PC-3 (cell line): ENCODE data around the gene TBC1D12.

Experiments
- CTCF ChIP-seq: fragments of 300-600 bp; sonication (generic); conservative IDR thresholded peaks from 2 replicates; pipeline ENCODE4 v1.5.1; 2017; ENCODE audit warnings: antibody characterized with exemption, low read depth, mild to moderate bottlenecking, low read length
- EZH2 ChIP-seq: fragments of 300-600 bp; sonication (generic); IDR thresholded peaks from one replicate; pipeline ENCODE4 v1.6.1; 2017; ENCODE audit warnings: antibody characterized with exemption, mild to moderate bottlenecking, low read length; ENCODE audit not compliant: unreplicated experiment
- EZH2phosphoT487 ChIP-seq: fragments of 300-600 bp; sonication (generic); IDR thresholded peaks from 2 replicates; pipeline ENCODE4 v1.6.1; 2018; ENCODE audit warnings: mild to moderate bottlenecking, antibody characterized with exemption, low read length, borderline replicate concordance

- TF ChIP-seq EZH2phosphoT487 (no peak), CTCF (no peak), EZH2 (no peak)
These were observed 4.6 kb upstream of the TBC1D12 start for GRCh38 chr10:94397549-94398370.
